CD4-positive, alpha-beta memory T cell (primary cell): Measurements from ENCODE around the gene PPP2R3A. TPM values are rescaled to one million over a fixed set of nuclear protein-coding genes. Genes with fewer than 3 reads are reported as not detected.
"Not testable (repeated sequence)": the region's sequence is repeated elsewhere in the genome, so short reads cannot be mapped to it uniquely, and the experiment has no call there.

ENCODE experiments used
- CTCF ChIA-PET: fragments of 350-600 bp; sonication (Branson Sonifier 250); formaldehyde crosslinking; loops from one replicate; lab custom pipeline; 2021; ENCODE audit warnings: inconsistent platforms; ENCODE audit not compliant: partially characterized antibody; lab: Charles Lee
- POLR2A ChIA-PET: fragments of 350-600 bp; sonication (Branson Sonifier 250); formaldehyde crosslinking; loops from one replicate; lab custom pipeline; 2021; ENCODE audit not compliant: partially characterized antibody; lab: Charles Lee
- DNase-seq, 5 donors: peaks; one replicate each; pipeline versions ENCODE4 v3.0.0 to v3.0.0-alpha.2; 2020 to 2022; ENCODE audit warnings: mixed read lengths in 1 of 5
- H3K27ac ChIP-seq: one replicate; pipeline ENCODE4 v1.7.0; 2013; ENCODE audit warnings: low read depth, low read length
- H3K27me3 ChIP-seq: 2 replicates; pipeline ENCODE4 v1.7.0; 2013; ENCODE audit warnings: mild to moderate bottlenecking, low read length, moderate library complexity; ENCODE audit not compliant: insufficient read depth
- H3K36me3 ChIP-seq: 2 replicates; pipeline ENCODE4 v1.7.0; 2013; ENCODE audit warnings: mild to moderate bottlenecking, low read length, moderate library complexity; ENCODE audit not compliant: insufficient read depth
- H3K4me1 ChIP-seq: 2 replicates; pipeline ENCODE4 v1.7.0; 2013; ENCODE audit warnings: mild to moderate bottlenecking, low read length, moderate library complexity; ENCODE audit not compliant: insufficient read depth
- H3K4me3 ChIP-seq, 2 donors: one replicate each; pipeline ENCODE4 v1.7.0; 2013; ENCODE audit warnings: low read length in 2 of 2, mild to moderate bottlenecking in 1 of 2
- H3K9me3 ChIP-seq, 2 donors: one replicate each; pipeline ENCODE4 v1.7.0; 2013; ENCODE audit warnings: low read length in 2 of 2, control low read depth in 1 of 2; ENCODE audit not compliant: control insufficient read depth in 1 of 2
- H3K27ac Mint-ChIP-seq, 7 donors: one replicate each; pipeline ENCODE4 v1.8.0; 2020 to 2021; ENCODE audit warnings: mixed read lengths in 7 of 7, mild to moderate bottlenecking in 6 of 7, inconsistent platforms in 3 of 7, moderate library complexity in 3 of 7
- H3K27me3 Mint-ChIP-seq, 2 donors: one replicate each; pipeline ENCODE4 v1.8.0; 2020 to 2021; ENCODE audit warnings: mixed read lengths in 2 of 2
- H3K36me3 Mint-ChIP-seq, 2 donors: one replicate each; pipeline ENCODE4 v1.8.0; 2020 to 2021; ENCODE audit warnings: mixed read lengths in 2 of 2, inconsistent platforms in 1 of 2, mild to moderate bottlenecking in 1 of 2
- H3K4me1 Mint-ChIP-seq, 4 donors: one replicate each; pipeline ENCODE4 v1.8.0; 2020 to 2021; ENCODE audit warnings: mixed read lengths in 4 of 4, mild to moderate bottlenecking in 1 of 4
- H3K4me3 Mint-ChIP-seq, 8 donors: one replicate each; pipeline ENCODE4 v1.8.0; 2020 to 2021; ENCODE audit warnings: mixed read lengths in 8 of 8, mild to moderate bottlenecking in 7 of 8, moderate library complexity in 6 of 8, inconsistent platforms in 3 of 8
- H3K9me3 Mint-ChIP-seq, 8 donors: one replicate each; pipeline ENCODE4 v1.8.0; 2020 to 2021; ENCODE audit warnings: mixed read lengths in 8 of 8, mild to moderate bottlenecking in 5 of 8, inconsistent platforms in 3 of 8, moderate library complexity in 1 of 8
- intact Hi-C: fragments of 100-400 bp; cut with micrococcal nuclease; formaldehyde crosslinking; loops from one replicate; pipeline ENCODE4 v1.15.1; 2023
- polyA plus RNA-seq, 2 donors: library from polyadenylated mRNA; unstranded; fragments of 300-500 nt; fragmentation: Illumina TruSeq; gene quantifications; one replicate each; pipeline ENCODE4 v1.2.3, GENCODE V29; 2021
- total RNA-seq, 2 experiments: library from RNA; stranded (reverse); gene quantifications; one replicate each; pipeline ENCODE4 v1.2.3, GENCODE V29; 2021

Gene PPP2R3A
- total and polyA plus RNA-seq, 4 experiments from 2014 or later = 0.24 to 0.81 (median 0.25) TPM; not detected in 1

DNA sequence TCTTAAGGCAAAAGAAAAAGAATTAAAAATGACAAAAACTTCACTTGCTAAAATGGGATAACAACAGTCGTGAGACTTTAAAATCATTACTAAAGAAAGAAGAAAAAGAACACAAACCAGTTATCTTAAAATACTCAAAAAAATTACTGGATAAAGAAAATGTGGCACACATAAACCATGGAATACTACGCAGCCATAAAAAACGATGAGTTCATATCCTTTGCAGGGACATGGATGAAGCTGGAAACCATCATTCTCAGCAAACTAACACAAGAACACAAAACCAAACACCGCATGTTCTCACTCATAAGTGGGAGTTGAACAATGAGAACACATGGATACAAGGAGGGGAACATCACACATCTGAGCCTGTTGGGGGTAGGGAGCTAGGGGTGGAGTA lies 202.7 kb downstream of the PPP2R3A start:
- H3K4me1 ChIP-seq = peaks cover 78% of the 10 kb centered on the region
- Mint-ChIP-seq H3K4me1 (peaks cover 43 to 56% (median 51%) of the 10 kb centered on the region in 4 donors), H3K4me3 (peak overlapping the region in 7 of 8 donors; percentile 9 to 76 (median 54)), H3K27ac (peak overlapping the region in 4 of 7 donors; percentile 48 to 81 (median 64))
- H3K4me3 ChIP-seq, CTCF ChIA-PET, H3K27me3 ChIP-seq, H3K9me3 Mint-ChIP-seq, H3K27ac ChIP-seq, intact Hi-C loops, H3K27me3 Mint-ChIP-seq, DNase-seq, H3K9me3 ChIP-seq, H3K36me3 ChIP-seq, H3K36me3 Mint-ChIP-seq: not testable (repeated sequence)
- POLR2A ChIA-PET = interaction anchor here (1.1 kb wide), 1 partner anchor 28 kb away, joined by 3 read pairs; the partner anchor contains the start of gene MSL2

DNA sequence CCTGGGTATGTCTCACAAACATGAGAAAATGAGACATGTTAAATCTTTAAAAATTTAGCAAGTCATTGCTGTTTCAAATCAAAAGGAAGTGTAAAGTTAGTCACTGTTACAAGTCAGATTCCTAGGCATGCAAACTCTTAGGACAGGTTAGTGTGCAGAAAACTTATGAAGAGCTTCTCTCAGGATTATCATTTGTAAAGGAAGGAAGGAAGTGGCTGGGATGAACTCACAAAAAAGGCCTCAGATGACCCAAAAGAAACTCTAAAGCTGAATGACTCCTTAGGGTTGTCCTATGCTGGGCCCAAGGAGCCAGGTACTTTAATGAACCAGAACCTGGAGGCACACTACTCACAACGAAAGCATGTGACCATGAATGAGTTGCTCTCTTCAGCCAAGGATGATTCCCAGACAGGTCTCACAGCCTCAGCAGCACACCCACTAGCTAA lies 205.6 kb downstream of the PPP2R3A start:
- POLR2A ChIA-PET = interaction anchor here (1.2 kb wide), 3 partner anchors 15 to 23 kb away, joined by 3 to 4 read pairs (median 3); no protein-coding TSS in a partner anchor
- CTCF ChIA-PET = interaction anchor here (1.0 kb wide), 2 partner anchors 22 to 26 kb away, joined by 3 to 4 read pairs; no protein-coding TSS in a partner anchor
- no peak overlapping the region for H3K4me3 ChIP-seq
- peak overlapping the region in 5 of 8 donors; percentile 10 to 36 (median 26) for H3K4me3 Mint-ChIP-seq
- H3K27me3 ChIP-seq = no peaks in the 10 kb centered on the region
- no peaks in the 10 kb centered on the region for H3K9me3 Mint-ChIP-seq
- intact Hi-C loops = no loop called here
- peak overlapping the region in 5 of 7 donors; percentile 2 to 67 (median 17) for H3K27ac Mint-ChIP-seq
- H3K27me3 Mint-ChIP-seq = no peaks in the 10 kb centered on the region
- peaks cover 0 to 5% of the 10 kb centered on the region in 2 donors for H3K36me3 Mint-ChIP-seq
- H3K36me3 ChIP-seq = no peaks in the 10 kb centered on the region
- no peaks in the 10 kb centered on the region for H3K9me3 ChIP-seq
- peaks cover 30 to 43% (median 39%) of the 10 kb centered on the region in 4 donors for H3K4me1 Mint-ChIP-seq
- no peak for DNase-seq
- H3K27ac ChIP-seq = no peak overlapping the region
- H3K4me1 ChIP-seq = peaks cover 79% of the 10 kb centered on the region

GRCh38 chr3:136173939-136174490 lies 208.5 kb downstream of the PPP2R3A start:
- Histone ChIP-seq H3K4me3 (no peak overlapping the region), H3K4me1 (peaks cover 85% of the 10 kb centered on the region), H3K27me3 (no peaks in the 10 kb centered on the region), H3K36me3 (no peaks in the 10 kb centered on the region), H3K27ac (no peak overlapping the region), H3K9me3 (no peaks in the 10 kb centered on the region)
- ChIA-PET POLR2A (no interaction called here), CTCF (no interaction called here)
- peaks cover 24 to 37% (median 29%) of the 10 kb centered on the region in 4 donors for H3K4me1 Mint-ChIP-seq
- DNase-seq = no peak
- H3K4me3 Mint-ChIP-seq = peak overlapping the region in 5 of 8 donors; percentile 11 to 60 (median 45)
- no peaks in the 10 kb centered on the region for H3K9me3 Mint-ChIP-seq
- intact Hi-C loops = no loop called here
- H3K36me3 Mint-ChIP-seq = peaks cover 0 to 3% of the 10 kb centered on the region in 2 donors
- H3K27ac Mint-ChIP-seq = peak overlapping the region in 4 of 7 donors; percentile 29 to 72 (median 47)
- no peaks in the 10 kb centered on the region for H3K27me3 Mint-ChIP-seq

GRCh38 chr3:136177876-136178275 lies 212.3 kb downstream of the PPP2R3A start:
- H3K27ac Mint-ChIP-seq = peak overlapping the region in 1 of 7 donors; percentile 76
- CTCF ChIA-PET = interaction anchor here (0.7 to 1.0 kb wide), 2 partner anchors 13 to 18 kb away, joined by 4 read pairs; partner anchors contain the start of gene MSL2
- no peaks in the 10 kb centered on the region for H3K36me3 ChIP-seq
- H3K27ac ChIP-seq = no peak overlapping the region
- H3K4me3 ChIP-seq = no peak overlapping the region
- no peaks in the 10 kb centered on the region for H3K27me3 ChIP-seq
- peaks cover 39 to 67% (median 53%) of the 10 kb centered on the region in 4 donors for H3K4me1 Mint-ChIP-seq
- H3K9me3 ChIP-seq = no peaks in the 10 kb centered on the region
- DNase-seq = no peak
- peaks cover 0 to 2% (median 0%) of the 10 kb centered on the region in 8 donors for H3K9me3 Mint-ChIP-seq
- intact Hi-C loops = loop anchor here (2.0 kb wide), 1 partner anchor 15 kb away; no protein-coding TSS in a partner anchor
- no peaks in the 10 kb centered on the region for H3K27me3 Mint-ChIP-seq
- POLR2A ChIA-PET = interaction anchor here (1.0 to 1.7 kb wide), 2 partner anchors 10 to 13 kb away, joined by 3 to 8 read pairs; no protein-coding TSS in a partner anchor
- peak overlapping the region in 2 of 8 donors; percentile 61 to 67 for H3K4me3 Mint-ChIP-seq
- peaks cover 94% of the 10 kb centered on the region for H3K4me1 ChIP-seq
- H3K36me3 Mint-ChIP-seq = peaks cover 0 to 7% of the 10 kb centered on the region in 2 donors

DNA sequence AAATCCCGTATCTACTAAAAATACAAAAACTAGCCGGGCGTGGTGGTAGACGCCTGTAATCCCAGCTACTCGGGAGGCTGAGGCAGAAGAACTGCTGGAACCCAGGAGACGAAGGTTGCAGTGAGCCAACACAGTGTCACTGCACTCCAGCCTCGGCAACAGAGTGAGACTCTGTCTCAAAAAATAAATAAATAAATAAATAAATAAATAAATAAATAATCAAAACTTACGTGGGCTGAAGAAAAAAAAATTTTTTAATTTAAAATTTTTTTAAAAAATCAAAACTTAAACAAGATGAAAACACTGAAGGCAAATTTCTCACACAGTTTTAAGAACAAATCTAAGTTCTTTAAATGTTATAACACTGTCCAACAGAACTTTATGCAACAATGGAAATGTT lies 216.2 kb downstream of the PPP2R3A start:
- Mint-ChIP-seq H3K27ac (no peak overlapping the region), H3K9me3 (peaks cover 0 to 3% (median 0%) of the 10 kb centered on the region in 8 donors), H3K27me3 (no peaks in the 10 kb centered on the region), H3K4me3 (peak overlapping the region in 3 of 8 donors; percentile 36 to 69 (median 69)), H3K4me1 (peaks cover 50 to 92% (median 73%) of the 10 kb centered on the region in 4 donors), H3K36me3 (peaks cover 0 to 8% of the 10 kb centered on the region in 2 donors)
- Histone ChIP-seq H3K4me1 (peaks cover 95% of the 10 kb centered on the region), H3K9me3 (no peaks in the 10 kb centered on the region), H3K4me3 (no peak overlapping the region), H3K27ac (no peak overlapping the region), H3K27me3 (no peaks in the 10 kb centered on the region), H3K36me3 (no peaks in the 10 kb centered on the region)
- no peak for DNase-seq
- POLR2A ChIA-PET = interaction anchor here (3.4 kb wide), 1 partner anchor 14 kb away, joined by 28 read pairs; the partner anchor contains the start of gene MSL2
- CTCF ChIA-PET = interaction anchor here (0.9 to 2.0 kb wide), 4 partner anchors 8 to 14 kb away, joined by 3 to 5 read pairs (median 4); partner anchors contain the start of gene MSL2
- intact Hi-C loops = loop anchor here (1.0 kb wide), 1 partner anchor 12 kb away; no protein-coding TSS in a partner anchor

DNA sequence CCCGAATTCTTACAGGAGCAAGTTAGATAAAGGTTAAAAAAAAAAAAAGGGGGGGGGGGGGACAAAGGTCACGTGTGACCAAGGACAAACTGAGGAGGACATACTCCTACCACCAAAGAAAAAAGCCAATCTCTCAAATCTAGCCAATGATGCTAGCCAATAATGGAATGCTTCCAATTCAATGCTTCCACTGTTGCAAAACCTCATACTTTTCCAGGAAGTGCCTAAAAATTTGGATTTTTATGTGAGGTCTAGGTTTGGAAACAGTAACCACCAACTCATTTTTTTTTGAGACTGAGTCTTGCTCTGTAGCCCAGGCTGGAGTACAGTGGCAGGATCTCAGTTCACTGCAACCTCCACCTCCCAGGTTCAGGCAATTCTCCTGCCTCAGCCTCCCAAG lies 219.2 kb downstream of the PPP2R3A start:
- no peak for DNase-seq
- no peaks in the 10 kb centered on the region for H3K36me3 ChIP-seq
- Mint-ChIP-seq H3K27me3 (no peaks in the 10 kb centered on the region), H3K36me3 (peaks cover 3 to 11% of the 10 kb centered on the region in 2 donors), H3K4me1 (peaks cover 52 to 93% (median 73%) of the 10 kb centered on the region in 4 donors), H3K4me3 (peak overlapping the region in 4 of 8 donors; percentile 38 to 60 (median 48)), H3K9me3 (peaks cover 0 to 3% (median 0%) of the 10 kb centered on the region in 8 donors), H3K27ac (peak overlapping the region in 1 of 7 donors; percentile 42)
- ChIA-PET CTCF (interaction anchor here (1.0 kb wide), 1 partner anchor 567 kb away, joined by 3 read pairs; the partner anchor contains the start of gene STAG1), POLR2A (interaction anchor here (6.5 kb wide), 1 partner anchor 11 kb away, joined by 60 read pairs; the partner anchor contains the start of gene MSL2)
- peaks cover 95% of the 10 kb centered on the region for H3K4me1 ChIP-seq
- H3K27me3 ChIP-seq = no peaks in the 10 kb centered on the region
- H3K27ac ChIP-seq = no peak overlapping the region
- intact Hi-C loops = no loop called here
- no peaks in the 10 kb centered on the region for H3K9me3 ChIP-seq
- H3K4me3 ChIP-seq = no peak overlapping the region
